ENCODE measurements around the gene CEP89.
A peak's percentile ranks its signal among the peaks of the same experiment; 100 is the strongest.
"Not testable (repeated sequence)": the region's sequence is repeated elsewhere in the genome, so short reads cannot be mapped to it uniquely, and the experiment has no call there.

The CEP89 gene

GRCh38 chr19:32971715-32972540 lies at the start of gene CEP89, which contains the start of gene FAAP24:
Gene CEP89 (minus strand): TSS chr19:32971958. CDS start chr19:32971874, 84 bp downstream.
Gene FAAP24 (plus strand): TSS chr19:32972242. CDS start chr19:32973197, 955 bp downstream.
- DNase-seq, result peak; percentile 87 to 99 (median 97)

GRCh38 chr19:33010891-33011290 lies 39.1 kb upstream of the CEP89 start:
- DNase-seq, result not testable (repeated sequence)

GRCh38 chr19:33008738-33009137 lies 37.0 kb upstream of the CEP89 start:
- DNase-seq, result no peak

- no peak for DNase-seq
Observed at GRCh38 chr19:33005440-33005839, 33.7 kb upstream of the CEP89 start.

- not testable (repeated sequence) for DNase-seq
Observed at GRCh38 chr19:33003424-33004024, 31.8 kb upstream of the CEP89 start.

- DNase-seq, result peak in 29 of 56 donors; percentile 1 to 43 (median 3)
Observed at GRCh38 chr19:33002126-33002865, 30.5 kb upstream of the CEP89 start.

GRCh38 chr19:33000910-33001309 lies 29.2 kb upstream of the CEP89 start:
- no peak for DNase-seq

- DNase-seq, result no peak
Observed at GRCh38 chr19:33000510-33000909, 28.8 kb upstream of the CEP89 start.

- DNase-seq, result no peak
Observed at GRCh38 chr19:32998722-32999121, 27.0 kb upstream of the CEP89 start.

- DNase-seq, result no peak
Observed at GRCh38 chr19:32997716-32998355, 26.1 kb upstream of the CEP89 start.

GRCh38 chr19:32997061-32997464 lies 25.3 kb upstream of the CEP89 start:
- DNase-seq, result not testable (repeated sequence)

GRCh38 chr19:32995966-32996365 lies 24.2 kb upstream of the CEP89 start:
- not testable (repeated sequence) for DNase-seq

- no peak for DNase-seq
Observed at GRCh38 chr19:32988724-32989123, 17.0 kb upstream of the CEP89 start.

- DNase-seq, result not testable (repeated sequence)
Observed at GRCh38 chr19:32988254-32988653, 16.5 kb upstream of the CEP89 start.

- DNase-seq, result not testable (repeated sequence)
Observed at GRCh38 chr19:32982488-32982887, 10.7 kb upstream of the CEP89 start.

- not testable (repeated sequence) for DNase-seq
Observed at GRCh38 chr19:32979807-32980206, 8.0 kb upstream of the CEP89 start.

- DNase-seq, result not testable (repeated sequence)
Observed at GRCh38 chr19:32977813-32978212, 6.1 kb upstream of the CEP89 start.

- no peak for DNase-seq
Observed at GRCh38 chr19:32977280-32977679, 5.5 kb upstream of the CEP89 start.

GRCh38 chr19:32976223-32976805 lies 4.6 kb upstream of the CEP89 start:
- peak in 49 of 56 donors; percentile 1 to 88 (median 30) for DNase-seq

- no peak for DNase-seq
Observed at GRCh38 chr19:32971012-32971595, 654 bp downstream of the CEP89 start.

- DNase-seq, result no peak
Observed at GRCh38 chr19:32969549-32969948, 2.2 kb downstream of the CEP89 start.
